CD4-positive, alpha-beta T cell treated with Interleukin-4 for 1 hour (primary cell): ENCODE data around the gene ETF1.
"Not testable (repeated sequence)": the region's sequence is repeated elsewhere in the genome, so short reads cannot be mapped to it uniquely, and the experiment has no call there.

ENCODE experiments used
- DNase-seq, 2 donors: peaks; one replicate each; pipeline ENCODE4 v3.0.0-alpha.2; 2020 to 2022

Gene ETF1

DNA sequence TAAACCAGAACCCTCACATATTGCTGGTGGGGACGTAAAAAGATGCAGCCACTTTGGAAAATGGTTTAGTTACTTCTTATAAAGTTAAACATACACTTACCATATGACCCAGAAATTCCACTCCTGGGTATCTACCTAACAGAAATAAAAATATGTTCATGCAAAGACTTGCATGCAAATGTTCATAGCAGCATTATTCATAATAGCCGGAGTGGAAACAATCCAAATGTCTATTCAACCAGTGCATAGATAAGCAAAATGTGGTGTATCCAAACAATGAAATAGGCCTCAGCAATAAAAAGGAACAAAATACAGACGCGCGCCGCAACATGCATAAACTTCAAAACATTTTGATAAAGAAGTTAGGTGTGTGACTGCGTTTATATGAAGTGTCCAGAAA, 66.1 kb downstream of the ETF1 start:
- no peak for DNase-seq

DNA sequence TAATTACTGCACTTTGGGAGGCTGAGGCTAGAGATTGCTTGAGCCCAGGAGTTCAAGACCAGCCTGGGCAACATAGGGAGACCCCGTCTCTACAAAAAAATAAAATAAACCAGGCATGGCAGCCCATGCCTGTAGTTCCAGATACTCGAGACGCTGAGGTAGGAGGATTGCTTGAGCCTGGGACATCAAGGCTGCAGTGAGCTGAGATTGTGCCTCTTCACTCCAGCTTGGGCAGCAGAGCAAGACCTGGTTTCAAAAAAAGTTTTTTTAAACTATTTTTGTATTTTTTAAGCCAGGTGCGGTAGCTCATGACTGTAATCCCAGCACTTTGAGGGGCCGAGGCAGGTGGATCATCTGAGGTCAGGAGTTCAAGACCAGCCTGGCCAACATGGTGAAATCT, 69.9 kb downstream of the ETF1 start:
- DNase-seq = not testable (repeated sequence)

DNA sequence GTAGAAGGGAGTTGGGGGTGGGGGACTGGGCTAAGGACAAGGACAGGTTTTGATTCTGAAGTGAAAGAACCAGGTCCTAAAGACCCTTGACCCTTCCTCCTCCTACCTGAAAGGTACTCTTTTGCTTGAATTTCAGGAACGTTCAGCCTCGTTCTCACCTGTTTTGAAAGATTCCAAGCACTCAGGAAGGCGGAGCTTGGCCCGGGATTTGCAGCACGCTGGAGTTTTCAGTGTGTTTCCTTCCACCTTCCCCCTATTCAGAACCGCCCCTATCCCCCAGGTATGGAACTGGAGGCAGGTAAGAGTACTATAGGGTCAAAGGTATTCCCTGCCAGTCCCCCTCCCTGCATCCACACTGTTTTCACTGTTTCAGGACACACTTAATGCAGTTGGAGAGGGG, 70.7 kb downstream of the ETF1 start:
- no peak for DNase-seq

DNA sequence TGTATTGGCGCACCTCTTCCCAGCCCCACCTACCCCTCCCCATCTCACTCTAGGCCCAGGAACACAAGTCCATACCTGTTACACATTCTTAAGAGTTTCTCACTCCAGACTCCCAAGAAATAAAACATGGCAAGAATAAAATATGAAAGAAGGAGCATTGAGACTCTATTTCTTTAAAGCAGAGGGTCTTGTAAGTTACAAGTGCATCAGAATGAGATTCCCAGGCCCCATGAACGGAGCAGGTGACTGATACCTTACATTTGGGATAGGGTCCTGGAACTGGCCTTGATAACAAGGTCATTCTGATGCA, 72.0 kb downstream of the ETF1 start:
- no peak for DNase-seq

DNA sequence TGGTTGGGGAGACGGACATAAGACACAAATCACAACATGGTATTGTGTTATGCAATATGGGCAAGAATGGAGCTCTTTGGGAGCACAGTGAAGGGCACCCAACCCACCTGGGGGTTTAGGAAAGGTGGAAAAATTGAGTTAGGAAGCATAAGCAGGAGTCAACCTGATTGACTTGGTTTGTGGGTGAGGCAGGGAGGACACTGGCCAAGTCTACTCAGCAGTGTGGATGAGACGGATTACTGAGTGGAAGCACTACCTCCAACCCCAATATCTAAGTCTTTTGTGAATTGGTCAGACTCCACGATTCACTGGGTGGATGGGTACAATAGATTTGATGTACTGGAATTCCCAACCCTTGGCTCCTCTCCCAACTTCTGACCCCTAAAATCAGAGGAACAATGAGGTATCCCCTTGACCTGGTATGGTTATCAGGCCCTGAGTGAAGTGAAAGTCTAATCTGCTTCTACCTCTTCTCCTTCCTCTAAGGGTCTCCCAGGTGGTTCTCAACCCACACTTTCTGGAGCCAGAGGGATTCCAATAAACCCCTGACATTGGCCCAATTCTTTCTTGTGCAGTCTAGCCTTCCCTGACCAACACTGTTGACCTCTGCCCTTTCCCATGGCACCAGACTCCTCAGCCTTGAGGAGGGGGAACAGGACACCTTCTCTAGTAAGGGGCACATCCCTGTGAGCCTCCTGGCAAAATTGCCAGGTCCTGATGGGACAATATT, 72.5 kb downstream of the ETF1 start:
- peak in 1 of 2 donors; percentile 51 for DNase-seq

DNA sequence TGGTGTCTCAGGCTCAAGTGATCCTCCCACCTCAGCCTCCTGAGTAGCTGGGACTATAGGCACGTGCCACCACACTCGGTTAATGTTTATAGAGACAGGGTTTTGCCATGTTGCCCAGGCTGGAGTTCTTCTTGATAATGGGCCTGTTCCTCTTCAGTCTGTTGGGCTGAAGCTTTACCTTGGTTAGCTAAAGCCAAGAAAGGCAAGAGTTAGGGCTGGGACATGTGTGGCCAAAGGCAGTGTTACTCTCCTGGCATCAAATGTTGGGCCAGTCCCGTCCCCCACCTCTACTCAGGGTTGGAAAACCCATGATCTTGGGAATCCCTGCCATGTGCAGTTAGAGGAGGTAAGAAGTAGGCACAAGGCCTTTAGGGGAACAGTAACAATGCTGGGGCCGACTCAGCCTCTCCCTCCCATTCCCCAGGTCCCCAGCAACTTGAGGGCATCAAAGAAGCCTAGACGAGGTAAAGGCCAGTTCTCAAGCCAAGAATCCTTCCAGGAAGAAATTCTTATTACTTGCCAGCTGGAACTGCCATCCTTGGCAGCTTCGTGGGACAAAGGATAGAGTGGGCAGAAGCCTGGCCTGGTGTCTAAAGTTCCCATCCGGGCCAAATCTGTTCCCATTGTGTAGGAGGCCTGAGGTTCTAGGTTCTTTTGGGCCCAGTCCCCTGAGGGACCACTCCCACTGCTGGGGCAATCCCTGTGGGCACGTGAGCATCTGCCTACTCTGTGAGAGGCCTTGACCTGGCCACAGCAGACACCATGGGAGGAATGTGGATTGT, 73.3 kb downstream of the ETF1 start:
- DNase-seq = peak; percentile 64 to 73

DNA sequence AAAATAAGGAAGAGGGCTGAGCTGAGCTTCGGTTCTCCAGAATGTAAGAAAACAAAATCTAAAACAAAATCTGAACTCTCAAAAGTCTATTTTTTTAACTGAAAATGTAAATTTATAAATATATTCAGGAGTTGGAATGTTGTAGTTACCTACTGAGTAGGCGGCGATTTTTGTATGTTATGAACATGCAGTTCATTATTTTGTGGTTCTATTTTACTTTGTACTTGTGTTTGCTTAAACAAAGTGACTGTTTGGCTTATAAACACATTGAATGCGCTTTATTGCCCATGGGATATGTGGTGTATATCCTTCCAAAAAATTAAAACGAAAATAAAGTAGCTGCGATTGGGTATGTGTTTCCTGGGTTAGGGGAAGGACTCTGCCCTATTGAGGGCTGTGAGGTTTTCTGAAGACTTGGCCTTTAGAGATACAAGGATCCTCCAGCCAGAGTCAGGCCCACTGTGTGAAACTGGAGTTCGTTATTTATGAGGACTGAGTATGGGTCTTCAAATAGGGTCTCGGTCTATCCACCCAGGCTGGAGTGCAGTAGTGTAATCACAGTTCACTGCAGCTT, 74.0 kb downstream of the ETF1 start:
- no peak for DNase-seq

DNA sequence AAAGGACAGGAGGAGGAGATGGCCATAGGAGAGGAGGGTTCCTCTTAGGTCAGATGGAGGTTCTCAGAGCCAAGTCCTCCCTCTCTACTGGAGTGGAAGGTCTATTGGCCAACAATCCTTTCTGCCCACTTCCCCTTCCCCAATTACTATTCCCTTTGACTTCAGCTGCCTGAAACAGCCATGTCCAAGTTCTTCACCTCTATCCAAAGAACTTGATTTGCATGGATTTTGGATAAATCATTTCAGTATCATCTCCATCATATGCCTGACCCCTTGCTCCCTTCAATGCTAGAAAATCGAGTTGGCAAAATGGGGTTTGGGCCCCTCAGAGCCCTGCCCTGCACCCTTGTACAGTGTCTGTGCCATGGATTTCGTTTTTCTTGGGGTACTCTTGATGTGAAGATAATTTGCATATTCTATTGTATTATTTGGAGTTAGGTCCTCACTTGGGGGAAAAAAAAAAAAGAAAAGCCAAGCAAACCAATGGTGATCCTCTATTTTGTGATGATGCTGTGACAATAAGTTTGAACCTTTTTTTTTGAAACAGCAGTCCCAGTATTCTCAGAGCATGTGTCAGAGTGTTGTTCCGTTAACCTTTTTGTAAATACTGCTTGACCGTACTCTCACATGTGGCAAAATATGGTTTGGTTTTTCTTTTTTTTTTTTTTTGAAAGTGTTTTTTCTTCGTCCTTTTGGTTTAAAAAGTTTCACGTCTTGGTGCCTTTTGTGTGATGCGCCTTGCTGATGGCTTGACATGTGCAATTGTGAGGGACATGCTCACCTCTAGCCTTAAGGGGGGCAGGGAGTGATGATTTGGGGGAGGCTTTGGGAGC, 74.7 kb downstream of the ETF1 start:
- DNase-seq = peak in 1 of 2 donors; percentile 22

DNA sequence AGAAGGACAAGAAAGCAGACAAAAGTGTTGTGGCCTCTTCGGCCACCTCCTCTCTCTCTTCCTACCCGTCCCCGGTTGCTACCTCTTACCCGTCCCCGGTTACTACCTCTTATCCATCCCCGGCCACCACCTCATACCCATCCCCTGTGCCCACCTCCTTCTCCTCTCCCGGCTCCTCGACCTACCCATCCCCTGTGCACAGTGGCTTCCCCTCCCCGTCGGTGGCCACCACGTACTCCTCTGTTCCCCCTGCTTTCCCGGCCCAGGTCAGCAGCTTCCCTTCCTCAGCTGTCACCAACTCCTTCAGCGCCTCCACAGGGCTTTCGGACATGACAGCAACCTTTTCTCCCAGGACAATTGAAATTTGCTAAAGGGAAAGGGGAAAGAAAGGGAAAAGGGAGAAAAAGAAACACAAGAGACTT, 75.3 kb downstream of the ETF1 start:
- DNase-seq = no peak

DNA sequence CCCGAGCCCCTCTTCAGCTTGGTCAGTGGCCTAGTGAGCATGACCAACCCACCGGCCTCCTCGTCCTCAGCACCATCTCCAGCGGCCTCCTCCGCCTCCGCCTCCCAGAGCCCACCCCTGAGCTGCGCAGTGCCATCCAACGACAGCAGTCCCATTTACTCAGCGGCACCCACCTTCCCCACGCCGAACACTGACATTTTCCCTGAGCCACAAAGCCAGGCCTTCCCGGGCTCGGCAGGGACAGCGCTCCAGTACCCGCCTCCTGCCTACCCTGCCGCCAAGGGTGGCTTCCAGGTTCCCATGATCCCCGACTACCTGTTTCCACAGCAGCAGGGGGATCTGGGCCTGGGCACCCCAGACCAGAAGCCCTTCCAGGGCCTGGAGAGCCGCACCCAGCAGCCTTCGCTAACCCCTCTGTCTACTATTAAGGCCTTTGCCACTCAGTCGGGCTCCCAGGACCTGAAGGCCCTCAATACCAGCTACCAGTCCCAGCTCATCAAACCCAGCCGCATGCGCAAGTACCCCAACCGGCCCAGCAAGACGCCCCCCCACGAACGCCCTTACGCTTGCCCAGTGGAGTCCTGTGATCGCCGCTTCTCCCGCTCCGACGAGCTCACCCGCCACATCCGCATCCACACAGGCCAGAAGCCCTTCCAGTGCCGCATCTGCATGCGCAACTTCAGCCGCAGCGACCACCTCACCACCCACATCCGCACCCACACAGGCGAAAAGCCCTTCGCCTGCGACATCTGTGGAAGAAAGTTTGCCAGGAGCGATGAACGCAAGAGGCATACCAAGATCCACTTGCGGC, 75.9 kb downstream of the ETF1 start:
- peak in 1 of 2 donors; percentile 17 for DNase-seq

DNA sequence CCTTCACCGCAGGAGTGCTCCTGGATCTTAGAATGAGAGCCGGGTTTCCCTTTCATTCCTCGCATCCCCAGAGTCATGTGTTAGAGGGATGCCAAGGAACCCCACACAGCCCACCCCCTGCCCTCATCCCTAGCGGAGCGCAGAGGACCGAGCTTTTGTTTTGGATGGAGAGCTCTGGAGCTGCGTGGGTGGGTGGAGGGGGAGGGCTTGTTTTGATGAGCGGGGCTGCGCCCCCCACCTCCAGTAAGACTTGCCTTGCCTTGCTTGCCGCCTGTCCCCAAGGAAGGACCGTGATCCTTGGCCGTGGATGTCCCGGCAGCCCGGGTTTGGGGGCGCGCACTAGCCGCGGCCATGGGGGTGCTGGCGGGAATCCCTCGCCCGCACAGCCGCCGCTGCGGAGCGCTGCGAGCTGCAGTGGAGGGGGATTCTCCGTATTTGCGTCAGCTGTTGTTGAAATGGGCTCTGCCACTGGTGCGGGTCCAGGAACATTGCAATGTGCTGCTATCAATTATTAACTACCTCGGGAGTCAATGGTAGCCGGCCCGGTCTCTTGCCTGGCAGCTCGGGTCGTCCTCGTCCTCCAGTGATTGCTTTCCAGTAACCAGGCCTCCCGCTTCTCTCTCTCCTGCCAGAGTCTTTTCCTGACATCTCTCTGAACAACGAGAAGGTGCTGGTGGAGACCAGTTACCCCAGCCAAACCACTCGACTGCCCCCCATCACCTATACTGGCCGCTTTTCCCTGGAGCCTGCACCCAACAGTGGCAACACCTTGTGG, 76.7 kb downstream of the ETF1 start:
- no peak for DNase-seq

DNA sequence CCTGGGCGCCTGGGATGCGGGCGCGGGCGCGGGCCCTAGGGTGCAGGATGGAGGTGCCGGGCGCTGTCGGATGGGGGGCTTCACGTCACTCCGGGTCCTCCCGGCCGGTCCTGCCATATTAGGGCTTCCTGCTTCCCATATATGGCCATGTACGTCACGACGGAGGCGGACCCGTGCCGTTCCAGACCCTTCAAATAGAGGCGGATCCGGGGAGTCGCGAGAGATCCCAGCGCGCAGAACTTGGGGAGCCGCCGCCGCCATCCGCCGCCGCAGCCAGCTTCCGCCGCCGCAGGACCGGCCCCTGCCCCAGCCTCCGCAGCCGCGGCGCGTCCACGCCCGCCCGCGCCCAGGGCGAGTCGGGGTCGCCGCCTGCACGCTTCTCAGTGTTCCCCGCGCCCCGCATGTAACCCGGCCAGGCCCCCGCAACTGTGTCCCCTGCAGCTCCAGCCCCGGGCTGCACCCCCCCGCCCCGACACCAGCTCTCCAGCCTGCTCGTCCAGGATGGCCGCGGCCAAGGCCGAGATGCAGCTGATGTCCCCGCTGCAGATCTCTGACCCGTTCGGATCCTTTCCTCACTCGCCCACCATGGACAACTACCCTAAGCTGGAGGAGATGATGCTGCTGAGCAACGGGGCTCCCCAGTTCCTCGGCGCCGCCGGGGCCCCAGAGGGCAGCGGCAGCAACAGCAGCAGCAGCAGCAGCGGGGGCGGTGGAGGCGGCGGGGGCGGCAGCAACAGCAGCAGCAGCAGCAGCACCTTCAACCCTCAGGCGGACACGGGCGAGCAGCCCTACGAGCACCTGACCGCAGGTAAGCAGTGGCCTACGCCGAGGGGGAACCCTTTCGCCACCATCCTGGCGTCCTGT, 77.5 kb downstream of the ETF1 start, which contains the start of gene EGR1:
Gene EGR1, plus strand, starts transcription at position 219 of the 864 bp plus-strand sequence. Its CDS starts 283 bp downstream, at position 502.
- DNase-seq = peak; percentile 97 to 98

DNA sequence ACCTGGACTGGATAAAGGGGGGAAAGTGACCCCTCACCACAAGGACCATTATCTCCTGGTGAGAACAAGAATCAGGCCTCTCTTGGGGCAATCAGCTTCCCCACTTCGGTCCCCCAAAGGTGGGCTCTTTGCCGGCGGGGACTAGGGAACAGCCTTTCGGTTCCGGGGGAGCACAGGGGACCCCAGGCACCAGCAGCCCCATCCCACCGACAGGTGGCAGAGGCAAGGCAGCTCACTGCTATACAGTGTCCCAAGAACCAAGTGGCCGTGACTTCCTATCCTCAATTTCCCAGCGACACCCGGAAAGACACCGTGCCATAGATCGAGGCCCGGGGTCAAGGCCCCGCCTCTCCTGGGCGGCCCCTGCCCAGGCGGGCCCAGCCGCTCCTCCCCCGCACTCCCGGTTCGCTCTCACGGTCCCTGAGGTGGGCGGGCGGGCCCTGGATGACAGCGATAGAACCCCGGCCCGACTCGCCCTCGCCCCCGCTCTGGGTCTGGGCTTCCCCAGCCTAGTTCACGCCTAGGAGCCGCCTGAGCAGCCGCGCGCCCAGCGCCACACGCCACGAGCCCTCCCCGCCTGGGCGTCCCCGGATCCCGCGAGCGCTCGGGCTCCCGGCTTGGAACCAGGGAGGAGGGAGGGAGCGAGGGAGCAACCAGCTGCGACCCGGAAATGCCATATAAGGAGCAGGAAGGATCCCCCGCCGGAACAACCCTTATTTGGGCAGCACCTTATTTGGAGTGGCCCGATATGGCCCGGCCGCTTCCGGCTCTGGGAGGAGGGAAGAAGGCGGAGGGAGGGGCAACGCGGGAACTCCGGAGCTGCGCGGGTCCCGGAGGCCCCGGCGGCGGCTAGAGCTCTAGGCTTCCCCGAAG, 78.4 kb downstream of the ETF1 start:
- peak; percentile 97 to 98 for DNase-seq

DNA sequence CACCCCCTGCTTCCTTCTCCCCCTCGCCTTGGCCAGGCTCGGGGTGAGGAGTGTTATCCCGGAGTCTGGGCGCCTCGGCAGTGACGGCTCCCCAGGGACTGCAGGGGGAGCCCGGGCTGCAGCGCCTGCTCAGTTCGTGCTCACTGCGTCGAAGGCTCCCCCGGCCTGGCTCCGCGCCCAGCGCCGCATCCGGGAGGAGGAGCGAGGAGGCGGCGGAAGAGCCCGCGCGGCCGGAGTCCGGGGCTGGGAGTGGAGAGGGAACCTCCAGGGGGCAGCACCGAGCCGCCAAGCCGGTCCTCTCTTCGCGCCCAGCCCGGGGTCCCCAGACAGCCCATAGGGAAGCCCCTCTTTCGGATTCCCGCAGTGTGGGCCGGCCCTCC, 79.0 kb downstream of the ETF1 start:
- DNase-seq = peak; percentile 93 to 94

DNA sequence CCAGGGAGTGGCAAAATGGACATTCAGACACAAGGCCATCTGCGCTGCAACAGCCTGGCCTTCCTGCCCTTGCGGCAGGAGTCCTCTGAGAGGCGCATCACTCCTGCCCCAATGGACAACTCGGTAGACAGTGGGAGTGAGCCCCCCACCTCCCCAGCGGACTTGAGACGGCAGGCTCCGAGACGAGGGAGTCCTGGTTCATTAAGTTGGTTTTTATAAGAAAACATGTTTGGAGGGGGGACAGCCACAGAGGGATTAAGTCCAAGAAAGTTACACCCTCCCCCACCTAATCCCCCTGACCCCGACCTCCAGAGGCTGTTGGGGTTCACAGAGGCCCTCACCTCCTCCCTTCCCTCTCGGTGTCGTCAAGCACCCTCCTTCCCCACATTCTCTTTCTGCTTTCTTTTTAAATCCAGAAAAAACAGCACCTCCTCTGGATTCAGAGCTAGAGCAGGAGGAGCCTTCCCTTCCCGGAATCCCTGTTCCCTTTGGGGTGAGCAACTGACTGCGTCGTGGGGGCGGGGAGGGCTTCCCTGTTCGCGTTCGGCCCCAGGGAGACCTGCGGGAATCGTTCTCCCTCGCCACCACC, 79.5 kb downstream of the ETF1 start:
- DNase-seq = no peak

DNA sequence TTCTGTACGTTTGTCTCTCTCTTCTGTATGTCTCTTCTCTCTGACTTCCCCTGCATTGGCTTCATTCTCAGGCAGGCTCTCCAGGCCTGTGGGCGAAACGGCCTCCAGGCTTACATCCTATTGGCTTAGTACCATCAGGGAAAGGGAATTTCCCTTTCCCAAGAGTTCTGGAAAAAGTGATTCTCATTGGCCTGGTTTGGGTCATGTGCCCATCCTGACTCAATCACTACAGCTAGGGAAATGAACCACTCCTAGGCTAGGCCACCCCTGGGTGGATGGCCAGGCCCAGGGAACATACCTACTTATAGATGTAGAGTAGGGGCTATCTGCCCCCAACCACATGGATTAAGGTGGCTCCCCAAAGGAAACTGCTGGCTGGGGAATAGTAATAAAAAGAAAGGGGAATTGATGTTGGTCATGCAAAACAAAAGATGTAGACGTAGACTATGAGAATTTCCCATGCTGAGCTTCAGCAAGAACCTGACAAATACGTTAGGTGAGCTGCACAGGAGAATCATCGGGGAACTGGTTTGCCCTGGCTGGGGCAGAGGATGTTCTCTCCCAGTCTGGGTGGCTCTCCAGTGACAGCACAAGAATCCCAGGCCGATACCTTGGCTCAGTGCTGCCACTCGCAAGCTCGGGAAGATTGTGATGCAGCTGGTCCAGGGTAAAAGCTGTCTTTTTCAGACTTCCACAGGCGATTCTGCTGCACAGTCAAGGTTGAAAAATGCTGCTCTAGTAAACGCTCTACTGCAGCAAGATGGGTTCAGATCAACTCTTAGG, 81.5 kb downstream of the ETF1 start:
- DNase-seq = no peak

DNA sequence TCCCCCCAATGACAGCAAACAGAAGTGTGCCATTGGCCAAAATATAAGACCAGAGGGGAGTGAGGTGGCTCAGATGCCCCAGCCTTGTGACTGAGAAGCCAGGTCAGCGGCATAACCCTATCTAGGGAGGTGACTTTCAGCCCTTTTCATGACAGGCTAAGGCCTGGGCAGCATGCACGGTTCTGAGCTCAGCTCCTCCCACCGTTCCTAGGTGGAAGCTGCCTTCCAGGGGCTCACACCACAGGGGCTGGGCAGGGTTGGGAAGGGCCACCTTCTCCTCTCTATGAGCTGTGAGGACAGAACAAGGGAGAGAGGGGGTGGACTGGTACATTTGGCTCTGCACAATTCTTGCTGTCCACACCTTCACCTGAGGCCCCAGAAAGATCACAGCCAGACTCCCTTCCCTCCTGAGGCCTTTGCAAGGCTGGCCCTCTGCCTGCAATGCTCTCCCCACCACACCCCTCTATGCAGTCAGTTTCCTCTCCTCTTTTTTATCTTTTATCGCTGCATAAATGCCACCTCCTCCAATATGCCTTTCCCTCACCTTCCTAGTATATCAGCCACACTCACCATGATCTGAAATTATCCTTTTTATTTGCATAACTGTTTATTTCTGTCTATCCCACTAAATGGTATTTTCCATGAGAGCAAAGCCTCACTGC, 82.9 kb downstream of the ETF1 start:
- DNase-seq = no peak
